ENCODE results near the gene KLC1.

DNA sequence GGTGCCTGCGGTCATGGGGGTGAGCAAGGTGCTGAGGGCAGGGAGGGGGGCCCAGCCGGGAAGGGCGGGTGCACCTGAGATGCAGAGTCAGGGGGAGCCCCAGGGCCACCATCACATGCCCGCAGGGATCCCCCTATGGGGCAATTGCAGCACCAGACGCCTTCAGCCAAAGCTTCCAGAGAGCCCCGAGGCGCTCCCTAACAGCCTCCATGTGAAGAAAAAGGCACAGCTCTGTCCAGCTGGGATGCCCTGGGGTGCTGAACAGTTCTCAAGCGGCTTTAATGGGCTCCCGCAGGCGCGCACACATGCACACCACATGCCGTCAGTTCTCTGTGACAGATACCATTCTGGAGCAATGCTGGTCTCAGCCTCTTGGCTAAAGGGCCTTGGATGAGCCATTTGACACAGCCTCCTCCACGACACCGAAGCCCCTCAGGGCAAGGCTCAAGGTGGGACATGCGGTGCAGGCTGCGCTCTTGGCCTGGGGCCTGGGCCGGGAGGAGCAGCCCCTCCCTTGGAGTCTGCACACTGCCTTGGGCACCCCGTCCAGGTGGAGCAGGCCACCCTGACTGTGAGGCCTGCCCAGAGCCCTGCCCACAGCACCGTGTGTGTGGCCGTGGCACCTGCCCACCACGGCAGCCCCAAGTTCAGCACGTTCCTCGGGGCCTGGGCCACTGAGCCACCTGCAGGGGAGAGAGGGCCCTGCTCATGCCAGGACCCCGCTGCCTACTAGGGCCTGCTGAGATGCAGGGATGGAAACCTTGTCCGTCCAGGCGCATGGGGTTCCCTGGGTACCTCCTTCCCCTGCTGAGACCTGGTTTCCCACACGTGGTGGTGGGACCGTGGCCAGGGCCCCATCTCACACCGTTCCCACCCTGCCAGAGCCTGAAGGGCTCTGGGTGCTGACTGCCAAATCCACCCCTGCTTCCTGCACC lies 78.6 kb downstream of the KLC1 start:
- no peak for TF ChIP-seq POLR2A (IDR thresholded peaks at IDR 0.05)
- TF ChIP-seq, protein P1, sequence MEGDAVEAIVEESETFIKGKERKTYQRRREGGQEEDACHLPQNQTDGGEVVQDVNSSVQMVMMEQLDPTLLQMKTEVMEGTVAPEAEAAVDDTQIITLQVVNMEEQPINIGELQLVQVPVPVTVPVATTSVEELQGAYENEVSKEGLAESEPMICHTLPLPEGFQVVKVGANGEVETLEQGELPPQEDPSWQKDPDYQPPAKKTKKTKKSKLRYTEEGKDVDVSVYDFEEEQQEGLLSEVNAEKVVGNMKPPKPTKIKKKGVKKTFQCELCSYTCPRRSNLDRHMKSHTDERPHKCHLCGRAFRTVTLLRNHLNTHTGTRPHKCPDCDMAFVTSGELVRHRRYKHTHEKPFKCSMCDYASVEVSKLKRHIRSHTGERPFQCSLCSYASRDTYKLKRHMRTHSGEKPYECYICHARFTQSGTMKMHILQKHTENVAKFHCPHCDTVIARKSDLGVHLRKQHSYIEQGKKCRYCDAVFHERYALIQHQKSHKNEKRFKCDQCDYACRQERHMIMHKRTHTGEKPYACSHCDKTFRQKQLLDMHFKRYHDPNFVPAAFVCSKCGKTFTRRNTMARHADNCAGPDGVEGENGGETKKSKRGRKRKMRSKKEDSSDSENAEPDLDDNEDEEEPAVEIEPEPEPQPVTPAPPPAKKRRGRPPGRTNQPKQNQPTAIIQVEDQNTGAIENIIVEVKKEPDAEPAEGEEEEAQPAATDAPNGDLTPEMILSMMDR (IDR thresholded peaks at IDR 0.05) = no peak
